ENCODE data around the gene TMEM86A. TPM values are rescaled to one million over a fixed set of nuclear protein-coding genes. Genes with fewer than 3 reads are reported as not detected.

TMEM86A gene
- total and polyA plus RNA-seq, 2 of the 13 experiments (the other 11 are each of a cell fraction or from before 2014, with no cell fraction given): 0.03 to 0.07 TPM

GRCh38 chr11:18726040-18726439 is 27.5 kb downstream of the TMEM86A start, which contains the start of gene IGSF22:
TSS of gene IGSF22 (minus strand) at chr11:18726188. CDS start at chr11:18724236, 1,952 bp downstream.
- CTCF ChIA-PET (ENCODE audit: low intra/inter-chr PET ratio, low total read pairs): no interaction called here
- no peaks in the 10 kb centered on the region for H3K9me3 ChIP-seq (ENCODE audit: low read length)
- WGBS (ENCODE audit: low lambda C conversion rate): 36% methylated on average over 7 of the region's 7 CpGs
- FAIRE-seq (no peak), ATAC-seq (no peak), DNase-seq (ENCODE audit: low spot score) (no peak)
- intact Hi-C loops (cut with micrococcal nuclease; ENCODE audit: unreplicated experiment) (no loop called here), in situ Hi-C loops (cut with HindIII; ENCODE audit: extremely low pct_ligation_motif_present, low pct_unique_long_range_greater_than_20kb) (no loop called here)
- H3K4me3 ChIP-seq (replicated peaks in 1 of 3; ENCODE audit: insufficient read depth in 1 of 3, low read depth in 2 of 3, low read length in 3 of 3): no peak within 1 kb of the TSS
- BruUV-seq (replicated peaks): no TSS peak
- H3K27ac ChIP-seq (ENCODE audit: extremely low read length, insufficient read depth, low read length): no peak within 1 kb of the TSS
- TF ChIP-seq ZNF703 (CRISPR knock-in tag; IDR thresholded peaks at IDR 0.05; ENCODE audit: borderline replicate concordance) (no peak), YEATS2 (CRISPR knock-in tag; IDR thresholded peaks at IDR 0.05; ENCODE audit: borderline replicate concordance) (no peak), ZNF335 (CRISPR knock-in tag; IDR thresholded peaks at IDR 0.05) (no peak), TCF7 (IDR thresholded peaks at IDR 0.05; ENCODE audit: low read depth) (no peak), BORCS8-MEF2B (CRISPR knock-in tag; IDR thresholded peaks at IDR 0.05) (no peak), REL (CRISPR knock-in tag; conservative IDR thresholded peaks at IDR 0.05) (no peak), HNRNPL (IDR thresholded peaks at IDR 0.05; ENCODE audit: low read depth, low read length) (no peak), ZNF513 (CRISPR knock-in tag; conservative IDR thresholded peaks at IDR 0.05) (no peak), E2F5 (CRISPR knock-in tag; conservative IDR thresholded peaks at IDR 0.05) (no peak), ZNF629 (CRISPR knock-in tag; conservative IDR thresholded peaks at IDR 0.05) (no peak), ZBTB39 (CRISPR knock-in tag; IDR thresholded peaks at IDR 0.05) (no peak), ETV6 (CRISPR knock-in tag; conservative IDR thresholded peaks at IDR 0.05) (no peak), ZNF30 (CRISPR knock-in tag; IDR thresholded peaks at IDR 0.05) (no peak), YEATS4 (CRISPR knock-in tag; IDR thresholded peaks at IDR 0.05; ENCODE audit: borderline replicate concordance) (no peak), ZNF329 (CRISPR knock-in tag; IDR thresholded peaks at IDR 0.05; ENCODE audit: low read depth) (no peak), ZFP62 (CRISPR knock-in tag; IDR thresholded peaks at IDR 0.05) (no peak), THAP8 (CRISPR knock-in tag; IDR thresholded peaks at IDR 0.05; ENCODE audit: borderline replicate concordance) (no peak)
- POLR2A ChIA-PET: no interaction called here
- H4K20me1 ChIP-seq (ENCODE audit: insufficient read depth, low read length): no peaks in the 10 kb centered on the region
- peaks cover 12% of the 10 kb centered on the region for H3K4me1 ChIP-seq (ENCODE audit: insufficient read depth, low read length)
- H3K9ac ChIP-seq (ENCODE audit: insufficient read depth, low read depth, low read length): no peak within 1 kb of the TSS
- no peaks in the 10 kb centered on the region for H3K36me3 ChIP-seq (replicated peaks in 1 of 2; ENCODE audit: control insufficient read depth in 1 of 2, insufficient read depth in 2 of 2, low read length in 2 of 2)
- no peak within 1 kb of the TSS for H2AFZ ChIP-seq (ENCODE audit: low read length)
- H3K79me2 ChIP-seq (ENCODE audit: insufficient read depth, low read length): no peaks in the 10 kb centered on the region
- peaks cover 5 to 42% of the 10 kb centered on the region in 2 experiments; a peak in 3 of 5 replicates for H3K27me3 ChIP-seq (ENCODE audit: control insufficient read depth in 1 of 2, insufficient read depth in 2 of 2, low read length in 2 of 2)
- no peak within 1 kb of the TSS for H3K4me2 ChIP-seq (ENCODE audit: low read depth, low read length)
